Stimulated activated CD8-positive, alpha-beta memory T cell treated with anti-CD3 and anti-CD28 coated beads, Interleukin-7, amount 100 ng/mL, for 4 hours (primary cell): Measurements from ENCODE around the gene OOEP.
"Not testable (repeated sequence)": the region's sequence is repeated elsewhere in the genome, so short reads cannot be mapped to it uniquely, and the experiment has no call there.

ENCODE experiments used
- DNase-seq, 2 donors: peaks; one replicate each; pipeline ENCODE4 v3.0.0-alpha.2; 2020; ENCODE audit warnings: low read depth in 2 of 2

The OOEP gene

GRCh38 chr6:73369563-73369962 is at the start of gene OOEP:
Gene OOEP, minus strand, starts transcription at chr6:73369897. Its CDS starts 105 bp downstream, at chr6:73369792.
- no peak for DNase-seq

- DNase-seq: no peak
Measured at GRCh38 chr6:73418081-73418741, 48.5 kb upstream of the OOEP start.

- DNase-seq: no peak
Measured at GRCh38 chr6:73413102-73413501, 43.4 kb upstream of the OOEP start.

GRCh38 chr6:73409395-73409794 is 39.7 kb upstream of the OOEP start:
- DNase-seq: no peak

GRCh38 chr6:73400656-73401055 is 31.0 kb upstream of the OOEP start:
- no peak for DNase-seq

GRCh38 chr6:73395875-73396274 is 26.2 kb upstream of the OOEP start:
- DNase-seq: no peak

- DNase-seq: peak in 1 of 2 donors; percentile 26
Measured at GRCh38 chr6:73394577-73395354, 25.1 kb upstream of the OOEP start, which contains the start of gene DDX43. Gene DDX43, plus strand, starts transcription at chr6:73394828. Its CDS starts 78 bp downstream, at chr6:73394906.

GRCh38 chr6:73393278-73393677 is 23.6 kb upstream of the OOEP start:
- no peak for DNase-seq

GRCh38 chr6:73392188-73392587 is 22.5 kb upstream of the OOEP start:
- not testable (repeated sequence) for DNase-seq

GRCh38 chr6:73391675-73392074 is 22.0 kb upstream of the OOEP start:
- no peak for DNase-seq

GRCh38 chr6:73389854-73390253 is 20.2 kb upstream of the OOEP start:
- DNase-seq: no peak

GRCh38 chr6:73388800-73389512 is 19.3 kb upstream of the OOEP start:
- peak; percentile 45 to 52 for DNase-seq

GRCh38 chr6:73388433-73388799 is 18.7 kb upstream of the OOEP start:
- no peak for DNase-seq

GRCh38 chr6:73382462-73383113 is 12.9 kb upstream of the OOEP start:
- no peak for DNase-seq

- not testable (repeated sequence) for DNase-seq
Measured at GRCh38 chr6:73381531-73381930, 11.8 kb upstream of the OOEP start.

GRCh38 chr6:73377225-73377624 is 7.5 kb upstream of the OOEP start:
- no peak for DNase-seq

GRCh38 chr6:73375216-73375615 is 5.5 kb upstream of the OOEP start:
- DNase-seq: no peak

GRCh38 chr6:73372516-73372915 is 2.8 kb upstream of the OOEP start:
- DNase-seq: no peak

GRCh38 chr6:73371984-73372383 is 2.3 kb upstream of the OOEP start:
- DNase-seq: no peak

- no peak for DNase-seq
Measured at GRCh38 chr6:73369157-73369556, 540 bp downstream of the OOEP start.

GRCh38 chr6:73368675-73369074 is 1.0 kb downstream of the OOEP start:
- DNase-seq: no peak

- no peak for DNase-seq
Measured at GRCh38 chr6:73367761-73368355, 1.8 kb downstream of the OOEP start.
